Body of pancreas (tissue), 4 donors: ENCODE measurements around the gene PACS2. TPM values are rescaled to one million over a fixed set of nuclear protein-coding genes. Genes with fewer than 3 reads are reported as not detected.
A peak's percentile ranks its signal among the peaks of the same experiment; 100 is the strongest.

Experiments used
- ATAC-seq: fragments of 150-250 bp; one replicate; pipeline ENCODE4 v1.9.1; 2016
- DNase-seq, 4 donors: peaks; one replicate each; pipeline ENCODE4 v3.0.0-alpha.2; 2019
- H3K27ac ChIP-seq, 4 donors: fragments of 200-600 bp; sonication (generic); 1 replicate in 3 of 4; 2 replicates in 1 of 4; pipeline versions ENCODE4 v1.5.1 to v1.6.1; 2016 to 2019; ENCODE audit warnings: mild to moderate bottlenecking in 1 of 4, mixed read lengths in 1 of 4, moderate library complexity in 1 of 4
- H3K27me3 ChIP-seq, 2 donors: fragments of 200-600 bp; sonication (generic); one replicate each; pipeline ENCODE4 v1.6.0; 2016; ENCODE audit warnings: mild to moderate bottlenecking in 1 of 2
- H3K36me3 ChIP-seq, 2 donors: fragments of 200-600 bp; sonication (generic); replicated peaks in 1 of 2; 2 replicates each; pipeline ENCODE4 v1.5.1; 2016; ENCODE audit warnings: low read depth in 2 of 2; ENCODE audit not compliant: insufficient read depth in 1 of 2
- H3K4me1 ChIP-seq: fragments of 200-600 bp; sonication (generic); one replicate; pipeline ENCODE4 v1.6.0; 2016
- H3K4me3 ChIP-seq, 2 donors: fragments of 200-600 bp; sonication (generic); 1 replicate in 1 of 2; 2 replicates in 1 of 2; pipeline ENCODE4 v1.5.1; 2016 to 2019
- H3K9me3 ChIP-seq, 3 donors: fragments of 200-600 bp; sonication (generic); 1 replicate in 2 of 3; 2 replicates in 1 of 3; pipeline ENCODE4 v1.5.1; 2016
- CTCF ChIP-seq, 7 experiments: fragments of 450-650 bp in 4 of 7; fragments of 200-600 bp in 3 of 7; sonication (generic) in 3 of 7; IDR thresholded peaks; one replicate each; pipeline ENCODE4 v1.5.1; 2016 to 2019; ENCODE audit warnings: antibody characterized with exemption in 7 of 7
- POLR2A ChIP-seq, 3 donors: fragments of 450-650 bp; IDR thresholded peaks; one replicate each; pipeline ENCODE4 v1.6.1; 2016; ENCODE audit warnings: antibody characterized with exemption in 3 of 3, mild to moderate bottlenecking in 2 of 3
- WGBS, 2 donors: methylation state at CpG; one replicate each; pipeline ENCODE4 v1.1.5; 2017; 5-methylcytosine and 5-hydroxymethylcytosine counted together
- intact Hi-C: fragments of 100-400 bp; cut with DNase I; formaldehyde crosslinking; loops from one replicate; pipeline ENCODE4 v1.15.1; 2023
- total RNA-seq, 2 donors: library from RNA; depleted of rRNA; stranded (reverse); fragments of >200 nt; gene quantifications; one replicate each; pipeline ENCODE4 v1.1.0, GENCODE V29; 2016

Gene PACS2
- total RNA-seq, 2 donors from 2014 or later = 56.6 to 102 TPM

DNA sequence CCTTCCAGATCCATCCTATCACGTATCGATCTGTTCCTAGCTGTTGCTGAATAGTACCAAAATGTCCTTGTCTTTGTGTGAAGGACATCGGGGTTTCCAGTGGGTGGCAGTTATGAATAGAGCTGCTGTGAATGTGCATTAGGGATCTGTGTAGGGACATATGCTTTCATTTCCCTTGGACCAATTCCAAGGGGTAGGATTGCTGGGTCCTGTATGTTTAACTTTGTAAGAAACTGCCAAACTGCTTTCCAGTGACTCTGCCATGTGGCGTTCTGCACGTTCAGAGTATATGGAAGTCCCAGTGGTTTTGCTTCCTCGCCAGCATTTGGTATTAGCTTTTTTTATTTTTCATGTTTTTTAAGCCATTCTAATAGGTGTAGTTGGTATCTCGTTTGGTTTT is 28.6 kb downstream of the PACS2 start:
- peak in 1 of 4 donors; percentile 23 for DNase-seq
- Histone ChIP-seq H3K27me3 (no peaks in the 10 kb centered on the region), H3K9me3 (no peaks in the 10 kb centered on the region), H3K4me3 (no peak overlapping the region), H3K4me1 (peaks cover 13% of the 10 kb centered on the region), H3K27ac (no peak overlapping the region), H3K36me3 (no peaks in the 10 kb centered on the region)
- 29% methylated on average over 6 to 7 of the region's 7 CpGs for WGBS, 2 donors
- intact Hi-C loops = no loop called here
- TF ChIP-seq POLR2A (IDR thresholded peaks at IDR 0.05) (no peak), CTCF (IDR thresholded peaks at IDR 0.05) (no peak)
- ATAC-seq = no peak

- no peak for TF ChIP-seq CTCF (IDR thresholded peaks at IDR 0.05)
- no peak for TF ChIP-seq POLR2A (IDR thresholded peaks at IDR 0.05)
- no peak overlapping the region for H3K4me3 ChIP-seq
- H3K4me1 ChIP-seq = peaks cover 13% of the 10 kb centered on the region
- intact Hi-C loops = loop anchor here (5.0 kb wide), 2 partner anchors 59 to 144 kb away; no protein-coding TSS in a partner anchor
- H3K36me3 ChIP-seq = no peaks in the 10 kb centered on the region
- WGBS, 2 donors = 26 to 43% methylated on average over 6 to 10 of the region's 13 CpGs
- no peaks in the 10 kb centered on the region for H3K27me3 ChIP-seq
- ATAC-seq = no peak
- DNase-seq = no peak
- H3K27ac ChIP-seq = peak overlapping the region in 1 of 4 donors; percentile 37
- no peaks in the 10 kb centered on the region for H3K9me3 ChIP-seq
Measured at GRCh38 chr14:105346200-105346533, 31.6 kb downstream of the PACS2 start.

- TF ChIP-seq CTCF (IDR thresholded peaks at IDR 0.05) = no peak
- TF ChIP-seq POLR2A (IDR thresholded peaks at IDR 0.05) = no peak
- no peaks in the 10 kb centered on the region for H3K9me3 ChIP-seq
- intact Hi-C loops = loop anchor here (5.0 kb wide), 2 partner anchors 60 to 145 kb away; no protein-coding TSS in a partner anchor
- ATAC-seq (no peak), DNase-seq (no peak)
- H3K27me3 ChIP-seq = no peaks in the 10 kb centered on the region
- H3K36me3 ChIP-seq = no peaks in the 10 kb centered on the region
- H3K4me3 ChIP-seq = no peak overlapping the region
- WGBS, 2 donors = 91 to 96% methylated on average over 11 to 12 of the region's 18 CpGs
- peaks cover 19% of the 10 kb centered on the region for H3K4me1 ChIP-seq
- H3K27ac ChIP-seq = no peak overlapping the region
Measured at GRCh38 chr14:105346876-105347586, 32.5 kb downstream of the PACS2 start.

DNA sequence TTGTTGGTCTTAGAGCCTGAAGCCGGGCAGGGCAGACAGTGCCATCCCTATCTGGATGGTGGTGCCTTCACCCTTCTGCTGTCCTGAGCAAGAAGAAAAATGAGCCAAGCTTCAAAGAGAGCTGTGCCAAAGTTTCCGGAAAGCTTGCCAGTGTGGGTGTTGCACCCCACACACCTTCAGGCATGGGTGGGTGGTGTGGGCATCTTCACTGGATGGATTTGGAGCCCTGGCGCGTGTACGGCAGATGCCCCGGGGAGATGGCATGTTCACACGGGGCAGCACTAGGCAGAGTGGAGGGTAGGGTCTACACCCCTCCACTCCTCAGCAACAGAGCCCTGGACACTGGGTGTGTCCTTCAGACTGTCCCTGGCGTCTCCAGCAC is 33.0 kb downstream of the PACS2 start:
- peaks cover 22% of the 10 kb centered on the region for H3K4me1 ChIP-seq
- H3K36me3 ChIP-seq = no peaks in the 10 kb centered on the region
- no peak overlapping the region for H3K4me3 ChIP-seq
- intact Hi-C loops = loop anchor here (5.0 kb wide), 2 partner anchors 60 to 145 kb away; no protein-coding TSS in a partner anchor
- no peaks in the 10 kb centered on the region for H3K9me3 ChIP-seq
- no peak overlapping the region for H3K27ac ChIP-seq
- 84 to 94% methylated on average over 2 to 8 of the region's 8 CpGs for WGBS, 2 donors
- TF ChIP-seq CTCF (IDR thresholded peaks at IDR 0.05) = no peak
- DNase-seq (no peak), ATAC-seq (no peak)
- H3K27me3 ChIP-seq = no peaks in the 10 kb centered on the region
